A172 (cell line): ENCODE data around the gene SUSD2. TPM values are rescaled to one million over a fixed set of nuclear protein-coding genes. Genes with fewer than 3 reads are reported as not detected.
"Not testable (repeated sequence)": the region's sequence is repeated elsewhere in the genome, so short reads cannot be mapped to it uniquely, and the experiment has no call there.

Experiments used
- DNase-seq: peaks from one replicate; pipeline ENCODE4 v3.0.0-alpha.2; 2015; ENCODE audit warnings: low spot score
- total RNA-seq: library from RNA; depleted of rRNA; stranded (reverse); fragments of >200 nt; shearing (Covaris generic); gene quantifications from 2 replicates; pipeline ENCODE4 v1.2.3, GENCODE V29; 2014

Gene SUSD2
- total RNA-seq, 1 experiment from 2014 or later: 1.1 TPM

- no peak for DNase-seq
Observed at GRCh38 chr22:24177045-24177444, 4.2 kb upstream of the SUSD2 start.

- DNase-seq: no peak
Observed at GRCh38 chr22:24177456-24177855, 3.8 kb upstream of the SUSD2 start.

GRCh38 chr22:24178021-24178431 is 3.3 kb upstream of the SUSD2 start:
- no peak for DNase-seq

GRCh38 chr22:24178502-24179440 is 2.5 kb upstream of the SUSD2 start:
- no peak for DNase-seq

- no peak for DNase-seq
Observed at GRCh38 chr22:24179478-24180210, 1.6 kb upstream of the SUSD2 start.

- no peak for DNase-seq
Observed at GRCh38 chr22:24180316-24181087, 785 bp upstream of the SUSD2 start.

- no peak for DNase-seq
Observed at GRCh38 chr22:24181996-24182899, 961 bp downstream of the SUSD2 start.

DNA sequence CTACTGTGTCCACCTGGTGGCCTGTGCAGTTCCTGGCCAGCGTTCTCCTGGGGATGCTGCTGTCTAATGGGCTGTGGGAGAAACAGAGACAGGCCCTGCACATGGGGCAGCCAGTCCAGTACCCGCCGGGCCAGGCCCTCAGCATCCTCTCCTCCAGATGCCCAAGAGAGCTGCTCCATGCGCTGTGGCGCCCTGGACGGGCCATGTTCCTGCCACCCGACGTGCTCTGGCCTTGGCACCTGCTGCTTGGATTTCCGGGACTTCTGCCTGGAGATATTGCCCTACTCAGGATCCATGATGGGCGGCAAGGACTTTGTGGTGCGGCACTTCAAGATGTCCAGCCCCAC is 1.6 kb downstream of the SUSD2 start:
- DNase-seq: not testable (repeated sequence)

DNA sequence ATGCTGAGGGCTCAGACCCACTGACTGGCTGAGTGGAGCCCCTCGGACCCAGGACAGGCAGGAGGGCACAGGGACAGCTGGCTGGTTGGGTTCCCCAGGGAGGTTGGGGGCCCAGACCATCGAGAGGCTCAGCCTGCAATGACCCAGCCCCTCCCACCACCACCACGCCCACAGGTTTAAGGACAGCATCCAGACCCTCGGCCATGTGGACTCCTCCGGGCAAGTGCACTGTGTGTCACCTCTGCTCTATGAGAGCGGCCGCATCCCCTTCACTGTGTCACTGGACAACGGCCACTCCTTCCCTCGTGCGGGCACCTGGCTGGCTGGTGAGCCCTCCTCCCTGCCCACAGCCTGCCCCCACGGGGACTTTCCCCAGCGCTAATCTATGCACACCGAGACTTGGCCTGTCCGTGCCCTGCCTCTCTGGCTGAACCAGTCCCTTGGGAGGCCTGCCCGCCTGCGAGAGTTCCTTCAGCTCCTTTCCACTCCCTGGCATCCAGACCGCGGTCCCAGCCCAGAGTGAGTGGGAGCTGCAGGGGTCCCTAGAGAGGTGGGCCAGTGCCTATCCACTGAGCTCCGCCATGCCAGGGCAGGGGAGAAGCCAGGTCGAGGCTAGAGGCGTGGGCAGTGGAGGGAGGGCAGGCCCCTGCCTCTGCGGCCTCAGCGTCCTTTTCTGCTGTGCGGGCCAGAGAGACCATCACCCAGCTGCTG is 2.2 kb downstream of the SUSD2 start:
- DNase-seq: no peak

- DNase-seq: no peak
Observed at GRCh38 chr22:24184057-24184798, 2.9 kb downstream of the SUSD2 start.

DNA sequence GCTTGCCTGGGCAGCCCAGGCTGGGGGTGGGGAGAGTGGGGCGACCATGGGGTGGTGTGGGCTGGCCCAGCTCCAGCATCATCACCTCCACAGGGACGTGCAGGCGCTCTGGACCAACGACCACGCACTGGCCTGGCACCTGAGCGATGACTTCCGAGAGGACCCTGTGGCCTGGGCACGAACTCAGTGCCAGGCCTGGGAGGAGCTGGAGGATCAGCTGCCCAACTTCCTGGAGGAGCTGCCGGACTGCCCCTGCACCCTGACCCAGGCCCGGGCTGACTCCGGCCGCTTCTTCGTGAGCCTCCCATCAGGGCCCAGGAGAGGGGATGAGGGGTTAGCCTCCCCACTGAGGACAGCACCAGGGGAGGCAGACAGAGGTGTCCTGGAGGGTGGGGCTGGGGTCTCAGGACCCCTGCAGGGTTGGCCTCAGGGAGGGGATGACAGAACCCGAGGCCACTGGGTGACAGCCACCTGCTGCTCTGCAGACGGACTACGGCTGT is 3.8 kb downstream of the SUSD2 start:
- DNase-seq: no peak

DNA sequence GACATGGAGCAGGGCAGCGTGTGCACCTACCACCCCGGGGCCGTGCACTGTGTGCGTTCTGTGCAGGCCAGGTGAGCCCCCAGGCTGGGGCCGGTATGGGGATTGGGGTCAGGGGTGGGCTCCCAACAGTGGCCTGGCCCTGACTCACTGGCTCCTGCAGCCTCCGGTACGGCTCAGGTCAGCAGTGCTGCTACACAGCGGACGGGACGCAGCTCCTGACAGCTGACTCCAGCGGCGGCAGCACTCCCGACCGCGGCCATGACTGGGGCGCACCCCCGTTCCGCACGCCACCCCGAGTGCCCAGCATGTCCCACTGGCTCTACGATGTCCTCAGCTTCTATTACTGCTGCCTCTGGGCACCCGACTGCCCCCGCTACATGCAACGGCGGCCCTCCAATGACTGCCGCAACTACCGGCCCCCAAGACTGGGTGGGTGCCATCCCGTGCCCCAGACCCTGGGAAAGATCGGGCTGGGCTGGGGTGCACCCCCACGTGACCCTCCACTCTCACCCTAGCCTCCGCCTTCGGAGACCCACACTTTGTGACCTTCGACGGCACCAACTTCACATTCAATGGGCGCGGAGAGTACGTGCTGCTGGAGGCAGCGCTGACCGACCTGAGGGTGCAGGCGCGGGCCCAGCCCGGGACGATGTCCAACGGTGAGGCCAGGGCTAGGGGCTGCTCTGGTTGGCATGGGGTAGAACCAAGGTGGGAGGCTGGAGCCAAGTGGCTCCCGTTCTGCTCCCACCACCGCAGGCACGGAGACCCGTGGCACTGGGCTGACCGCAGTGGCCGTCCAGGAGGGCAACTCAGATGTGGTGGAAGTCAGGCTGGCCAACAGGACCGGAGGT is 4.4 kb downstream of the SUSD2 start:
- DNase-seq: no peak

- no peak for DNase-seq
Observed at GRCh38 chr22:24186352-24186740, 5.1 kb downstream of the SUSD2 start.

DNA sequence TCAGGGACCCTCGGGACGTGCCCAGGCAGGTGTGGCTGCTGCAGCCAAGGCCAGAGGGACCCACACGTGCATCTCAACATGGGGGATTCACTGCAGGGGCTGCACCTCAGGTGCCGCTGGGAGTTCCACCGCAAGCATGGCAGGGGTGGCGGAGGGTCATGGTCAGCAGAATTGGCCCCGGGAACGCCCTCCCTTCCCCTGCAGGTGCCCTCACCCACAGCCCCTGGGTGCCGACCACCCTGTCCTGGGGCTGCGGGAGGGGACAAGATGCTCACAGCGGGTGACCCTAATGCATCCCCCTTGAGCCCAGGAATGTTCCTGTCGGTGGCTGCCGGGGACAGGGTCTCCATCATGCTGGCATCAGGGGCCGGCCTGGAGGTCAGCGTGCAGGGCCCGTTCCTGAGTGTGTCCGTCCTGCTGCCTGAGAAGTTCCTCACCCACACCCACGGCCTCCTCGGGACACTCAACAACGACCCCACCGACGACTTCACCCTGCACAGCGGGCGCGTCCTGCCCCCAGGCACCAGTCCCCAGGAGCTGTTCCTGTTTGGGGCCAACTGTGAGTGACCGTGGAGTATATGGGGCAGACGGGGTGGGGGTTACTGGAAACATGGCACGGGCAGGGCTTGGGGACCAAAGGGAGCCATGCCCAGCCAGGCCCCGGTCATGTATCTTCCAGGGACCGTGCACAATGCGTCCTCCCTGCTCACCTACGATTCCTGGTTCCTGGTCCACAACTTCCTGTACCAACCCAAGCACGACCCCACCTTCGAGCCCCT is 5.8 kb downstream of the SUSD2 start:
- DNase-seq: no peak

- no peak for DNase-seq
Observed at GRCh38 chr22:24187731-24188644, 6.7 kb downstream of the SUSD2 start.

GRCh38 chr22:24188705-24189248 is 7.5 kb downstream of the SUSD2 start:
- DNase-seq: no peak
